Measurements from ENCODE around the gene SLC45A2. TPM values are rescaled to one million over a fixed set of nuclear protein-coding genes. Genes with fewer than 3 reads are reported as not detected.

Gene SLC45A2
- total RNA-seq, 4 donors from 2014 or later: not detected

GRCh38 chr5:33978306-33978705, 6.2 kb downstream of the SLC45A2 start:
- no peak overlapping the region for H3K4me3 ChIP-seq
- no peaks in the 10 kb centered on the region for H3K9me3 ChIP-seq
- H3K36me3 ChIP-seq: no peaks in the 10 kb centered on the region
- no peaks in the 10 kb centered on the region for H3K27me3 ChIP-seq
- peaks cover 0 to 6% (median 0%) of the 10 kb centered on the region in 4 donors for H3K4me1 ChIP-seq
- no peak for DNase-seq
- TF ChIP-seq CTCF (IDR thresholded peaks at IDR 0.05): no peak
- TF ChIP-seq POLR2A (IDR thresholded peaks at IDR 0.05): no peak
- no peak overlapping the region for H3K27ac ChIP-seq

DNA sequence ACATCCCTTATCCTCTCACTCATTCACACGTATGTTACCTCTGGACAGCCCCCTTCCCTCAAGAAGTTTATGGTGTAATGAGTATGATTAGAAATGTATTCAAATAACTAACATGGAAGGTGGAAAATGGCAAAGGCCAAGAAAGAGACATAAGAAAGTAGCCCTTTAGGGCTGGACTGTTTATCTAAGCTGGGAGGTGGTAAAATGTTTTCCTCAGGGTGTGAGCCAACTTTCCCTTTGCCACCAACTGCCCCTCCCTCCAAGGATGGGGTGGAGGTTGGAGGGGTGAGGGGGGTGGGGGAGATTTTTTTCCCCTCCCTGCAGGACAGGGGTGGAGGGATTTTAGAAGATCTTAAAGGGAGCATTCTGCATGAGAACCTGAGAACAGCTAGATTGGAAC, 8.2 kb downstream of the SLC45A2 start:
- Histone ChIP-seq H3K36me3 (no peaks in the 10 kb centered on the region), H3K4me1 (peaks cover 0 to 6% (median 0%) of the 10 kb centered on the region in 4 donors), H3K27me3 (no peaks in the 10 kb centered on the region), H3K9me3 (no peaks in the 10 kb centered on the region), H3K27ac (no peak overlapping the region), H3K4me3 (no peak overlapping the region)
- DNase-seq: no peak
- TF ChIP-seq CTCF (IDR thresholded peaks at IDR 0.05): no peak
- no peak for TF ChIP-seq POLR2A (IDR thresholded peaks at IDR 0.05)

- TF ChIP-seq POLR2A (IDR thresholded peaks at IDR 0.05) (no peak), CTCF (IDR thresholded peaks at IDR 0.05) (no peak)
- no peak overlapping the region for H3K27ac ChIP-seq
- no peak for DNase-seq
- H3K27me3 ChIP-seq: no peaks in the 10 kb centered on the region
- no peak overlapping the region for H3K4me3 ChIP-seq
- H3K9me3 ChIP-seq: no peaks in the 10 kb centered on the region
- H3K36me3 ChIP-seq: no peaks in the 10 kb centered on the region
- H3K4me1 ChIP-seq: peaks cover 0 to 6% (median 0%) of the 10 kb centered on the region in 4 donors
Measured at GRCh38 chr5:33975852-33976251, 8.6 kb downstream of the SLC45A2 start.

DNA sequence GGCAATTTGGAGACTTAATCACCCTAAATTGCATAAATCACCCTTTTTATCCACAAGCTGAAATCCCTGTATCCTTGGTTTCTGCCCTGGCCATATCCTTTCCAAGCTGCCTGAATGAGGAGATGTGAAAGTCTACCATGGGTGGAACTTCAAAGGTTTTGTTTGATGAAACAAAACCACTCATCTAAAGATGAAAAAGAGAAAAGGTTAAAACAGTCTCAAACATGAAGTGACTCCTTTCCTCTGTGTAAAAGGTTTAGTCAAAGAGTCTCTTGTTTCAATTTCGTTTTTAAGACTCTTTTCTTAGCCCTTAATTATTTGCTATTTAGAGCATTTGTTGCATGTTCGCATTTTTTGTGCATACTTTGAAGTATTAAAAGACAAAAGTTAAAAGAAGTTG, 11.2 kb downstream of the SLC45A2 start:
- DNase-seq: no peak
- no peak overlapping the region for H3K4me3 ChIP-seq
- TF ChIP-seq POLR2A (IDR thresholded peaks at IDR 0.05): no peak
- no peak for TF ChIP-seq CTCF (IDR thresholded peaks at IDR 0.05)
- H3K9me3 ChIP-seq: no peaks in the 10 kb centered on the region
- no peaks in the 10 kb centered on the region for H3K27me3 ChIP-seq
- H3K36me3 ChIP-seq: no peaks in the 10 kb centered on the region
- peaks cover 0 to 6% (median 0%) of the 10 kb centered on the region in 4 donors for H3K4me1 ChIP-seq
- H3K27ac ChIP-seq: no peak overlapping the region

GRCh38 chr5:33969572-33970452, 14.7 kb downstream of the SLC45A2 start:
- Histone ChIP-seq H3K4me3 (no peak overlapping the region), H3K27ac (no peak overlapping the region), H3K36me3 (no peaks in the 10 kb centered on the region), H3K27me3 (no peaks in the 10 kb centered on the region), H3K4me1 (no peaks in the 10 kb centered on the region), H3K9me3 (no peaks in the 10 kb centered on the region)
- TF ChIP-seq POLR2A (IDR thresholded peaks at IDR 0.05): no peak
- TF ChIP-seq CTCF (IDR thresholded peaks at IDR 0.05): peak in 4 of 6 experiments; percentile 32 to 41 (median 38)
- DNase-seq: no peak

Measured in Peyer's patch (tissue), 4 donors.